HG02759 (cell line): ENCODE results near the gene DUSP12.

Experiments used
- ATAC-seq: cut with Tn5 transposase; IDR thresholded peaks from one replicate; pipeline ENCODE4 v1.9.1; 2021; ENCODE audit warnings: mild to moderate bottlenecking, moderate library complexity; ENCODE audit not compliant: unreplicated experiment

The DUSP12 gene

DNA sequence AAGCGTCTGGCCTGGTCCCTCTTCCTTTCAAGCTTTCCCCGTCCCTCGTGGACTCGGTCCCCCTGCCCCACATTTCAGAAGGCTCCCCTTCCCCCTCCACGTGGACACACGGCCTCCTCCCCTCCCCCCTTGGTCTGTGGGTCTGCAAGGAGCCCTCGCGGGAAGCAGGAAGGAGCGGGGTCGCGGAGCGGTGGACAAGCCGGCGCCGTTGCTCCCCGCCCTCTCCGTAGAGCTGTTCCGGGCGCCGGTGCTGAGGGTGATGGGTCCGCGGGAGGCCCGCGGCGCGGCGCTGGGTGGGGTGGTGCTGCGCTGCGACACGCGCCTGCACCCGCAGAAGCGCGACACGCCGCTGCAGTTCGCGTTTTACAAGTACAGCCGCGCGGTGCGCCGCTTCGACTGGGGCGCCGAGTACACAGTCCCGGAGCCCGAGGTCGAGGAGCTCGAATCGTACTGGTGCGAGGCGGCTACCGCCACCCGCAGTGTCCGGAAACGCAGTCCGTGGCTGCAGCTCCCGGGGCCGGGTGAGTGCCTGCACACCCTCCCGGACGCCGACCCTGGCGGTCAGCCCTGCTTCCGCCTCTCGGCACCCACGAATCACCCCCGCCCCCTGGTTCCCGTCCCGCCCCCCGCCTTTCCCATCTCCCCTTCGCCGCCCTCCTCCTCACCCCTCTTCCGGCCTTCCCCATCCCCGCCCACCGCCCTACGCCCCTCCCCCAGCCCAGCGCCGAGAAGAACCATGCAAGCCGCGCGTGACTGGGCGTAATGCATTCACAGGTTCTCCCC is 22.9 kb upstream of the DUSP12 start:
- peak; percentile 63 for ATAC-seq

- ATAC-seq = peak; percentile 14
Observed at GRCh38 chr1:161727256-161727924, 22.2 kb upstream of the DUSP12 start.

DNA sequence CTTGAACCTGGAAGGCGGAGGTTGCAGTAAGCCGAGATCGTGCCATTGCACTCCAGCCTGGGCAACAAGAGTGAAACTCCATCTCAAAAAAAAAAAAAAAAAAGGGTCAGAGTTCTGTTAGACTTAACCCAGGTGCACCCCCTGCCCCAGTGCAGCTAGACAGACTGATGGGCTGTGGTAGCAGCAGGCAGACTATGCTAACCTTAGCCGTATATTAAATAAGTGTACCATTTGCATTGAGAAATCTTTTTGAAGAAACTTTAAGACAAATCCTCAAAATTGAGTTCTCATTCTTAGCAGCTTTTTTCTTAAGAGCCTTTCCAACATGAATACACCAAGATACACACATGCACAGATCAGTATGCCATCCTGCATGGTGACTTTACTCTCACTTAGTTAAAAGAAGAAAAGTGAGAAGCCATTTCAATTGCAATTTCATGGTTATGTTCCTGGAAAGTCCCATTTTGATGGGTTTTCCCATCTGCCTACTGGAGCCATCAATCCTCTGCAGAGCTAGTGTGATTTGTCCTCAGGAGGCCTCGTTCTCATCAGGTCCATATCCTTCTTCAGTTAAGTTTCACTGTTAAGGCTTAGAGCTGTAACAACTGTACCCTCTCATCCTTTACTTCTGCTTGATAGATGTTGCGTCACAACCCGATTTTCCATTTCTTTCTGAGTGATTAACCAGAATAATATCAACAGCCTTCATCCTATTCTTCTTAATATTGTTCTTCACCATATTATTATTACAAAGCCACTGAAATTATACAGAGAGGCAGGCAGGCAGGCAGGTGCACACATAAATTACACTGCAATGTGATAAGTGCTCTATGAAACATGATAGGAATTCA is 21.0 kb upstream of the DUSP12 start:
- ATAC-seq = no peak

DNA sequence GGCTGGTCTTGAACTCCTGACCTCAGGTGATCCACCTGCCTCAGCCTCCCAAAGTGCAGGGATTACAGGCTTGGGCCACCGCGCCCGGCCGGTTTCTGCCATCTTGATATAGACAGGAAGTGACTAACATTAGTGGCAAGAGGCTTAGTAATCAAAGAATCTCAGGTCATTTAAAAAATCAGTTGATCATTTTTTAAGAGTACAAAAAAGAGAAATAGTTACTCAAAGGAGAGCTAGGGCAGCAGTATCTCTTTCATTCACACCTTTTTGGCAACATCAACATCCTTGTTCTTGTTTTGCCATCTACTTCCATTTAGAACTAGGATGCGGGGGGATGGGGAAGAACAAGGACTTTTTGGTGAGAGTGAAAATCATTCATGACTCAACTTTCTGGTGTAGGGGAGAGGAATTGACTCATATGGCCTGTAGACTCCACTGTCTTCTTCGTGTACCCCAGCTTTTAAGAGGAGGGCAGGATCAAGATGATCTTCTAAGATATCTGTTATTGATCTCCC is 19.5 kb upstream of the DUSP12 start:
- no peak for ATAC-seq

DNA sequence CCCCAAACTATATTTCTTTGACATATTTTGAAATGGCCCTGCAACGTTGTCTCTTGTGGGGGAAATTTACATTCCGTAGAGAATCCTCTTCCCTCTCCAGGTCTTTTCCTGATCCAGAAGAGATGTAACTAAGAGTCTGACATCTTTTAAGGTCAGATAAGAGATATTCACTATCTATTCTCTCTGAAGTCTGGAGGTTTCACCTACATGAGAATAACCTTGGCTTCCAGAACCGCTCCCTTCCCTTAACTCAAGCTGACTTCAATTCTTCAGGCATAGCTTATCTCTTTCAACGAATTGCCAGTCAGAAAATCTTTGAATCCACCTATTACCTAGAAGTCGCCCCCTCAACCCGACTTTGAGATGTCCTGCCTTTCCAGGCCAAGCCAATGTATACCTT is 18.3 kb upstream of the DUSP12 start:
- no peak for ATAC-seq

- no peak for ATAC-seq
Observed at GRCh38 chr1:161731981-161732718, 17.4 kb upstream of the DUSP12 start.

- ATAC-seq = no peak
Observed at GRCh38 chr1:161733526-161733925, 16.1 kb upstream of the DUSP12 start.

DNA sequence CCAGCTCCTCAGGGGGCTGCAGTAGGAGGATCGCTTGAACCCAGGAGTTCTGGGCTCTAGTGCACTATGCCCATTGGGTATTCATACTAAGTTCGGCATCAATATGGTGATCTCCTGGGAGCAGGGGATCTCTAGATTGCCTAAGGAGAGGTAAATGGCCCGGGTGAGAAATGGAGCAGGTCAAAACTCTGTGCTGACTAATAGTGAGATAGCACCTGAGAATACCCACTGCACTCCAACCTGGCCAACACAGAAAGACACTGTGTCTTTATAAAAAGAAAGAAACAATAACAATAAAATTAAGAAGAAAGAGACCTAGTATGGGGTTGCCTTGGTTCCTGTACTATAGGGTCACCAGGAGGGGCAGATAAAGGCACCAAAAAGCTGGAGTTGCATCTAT is 13.7 kb upstream of the DUSP12 start:
- no peak for ATAC-seq

DNA sequence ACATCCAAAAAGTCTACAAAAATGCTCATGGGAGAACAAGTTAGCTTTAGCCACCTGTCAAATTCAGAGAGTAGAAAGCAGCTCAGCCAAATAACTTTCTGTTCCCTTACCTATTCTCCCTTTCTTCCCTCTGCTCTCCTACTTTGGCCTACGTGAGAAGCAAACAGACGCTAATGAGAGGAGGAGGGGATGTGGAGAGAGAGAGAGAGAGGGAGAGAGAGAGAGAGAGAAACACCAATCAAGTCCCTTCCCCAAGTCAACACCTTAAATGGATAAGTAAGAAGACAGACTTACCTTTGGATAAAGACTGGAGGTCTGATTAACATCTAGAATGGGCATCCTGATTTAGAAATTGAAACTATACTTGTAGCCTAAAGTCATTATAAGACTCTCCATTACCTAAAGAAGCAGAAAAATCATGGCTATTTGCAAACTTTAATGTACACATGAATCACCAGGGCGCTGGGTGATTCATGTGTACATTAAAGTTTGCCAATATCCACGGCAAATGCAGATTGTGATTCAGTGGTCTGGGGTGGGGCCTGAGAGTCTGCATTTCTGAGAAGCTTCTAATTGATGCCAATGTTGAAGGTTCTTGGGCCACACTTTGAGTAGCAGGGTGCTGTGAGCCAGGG is 13.1 kb upstream of the DUSP12 start:
- no peak for ATAC-seq

- no peak for ATAC-seq
Observed at GRCh38 chr1:161737625-161738024, 12.0 kb upstream of the DUSP12 start.

GRCh38 chr1:161738627-161739287 is 10.8 kb upstream of the DUSP12 start:
- ATAC-seq = peak; percentile 75

GRCh38 chr1:161739865-161740566 is 9.6 kb upstream of the DUSP12 start:
- ATAC-seq = no peak

DNA sequence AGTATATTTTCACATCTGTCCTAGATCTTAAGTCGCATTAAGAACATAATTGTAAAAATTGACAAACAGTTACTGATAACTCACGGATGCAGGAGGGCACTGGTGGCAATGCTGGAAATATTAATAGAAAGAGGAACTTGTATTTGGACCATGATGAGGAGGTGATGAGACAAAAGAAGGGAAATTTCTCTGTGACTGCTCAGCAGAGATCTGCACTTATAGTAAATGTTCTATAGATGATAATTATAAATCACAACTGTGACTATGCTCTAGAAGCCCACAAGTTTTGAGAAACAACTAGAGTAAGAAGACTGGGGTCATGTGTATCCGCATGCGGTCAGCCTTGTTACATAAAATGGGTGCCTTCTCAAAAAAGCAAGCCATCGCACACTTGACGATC is 8.7 kb upstream of the DUSP12 start:
- no peak for ATAC-seq

DNA sequence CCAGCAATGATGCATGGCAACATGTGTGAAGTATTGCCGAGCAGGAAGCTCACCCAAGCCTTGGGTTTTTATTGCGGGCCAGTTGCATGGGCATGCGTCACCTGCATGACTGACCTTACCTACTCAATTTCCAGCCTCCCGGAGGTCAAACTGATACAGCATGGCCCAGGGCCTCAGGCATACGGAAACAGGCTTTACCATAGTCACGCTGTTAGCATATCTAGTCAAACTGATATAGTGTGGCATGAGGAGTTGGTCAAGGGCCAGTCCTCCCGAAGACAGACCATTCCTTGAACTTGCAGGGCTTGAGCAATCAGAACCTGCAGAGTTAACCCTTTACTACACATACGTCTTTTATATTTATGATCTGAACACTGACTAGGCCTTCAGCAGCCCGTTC is 6.4 kb upstream of the DUSP12 start:
- no peak for ATAC-seq

DNA sequence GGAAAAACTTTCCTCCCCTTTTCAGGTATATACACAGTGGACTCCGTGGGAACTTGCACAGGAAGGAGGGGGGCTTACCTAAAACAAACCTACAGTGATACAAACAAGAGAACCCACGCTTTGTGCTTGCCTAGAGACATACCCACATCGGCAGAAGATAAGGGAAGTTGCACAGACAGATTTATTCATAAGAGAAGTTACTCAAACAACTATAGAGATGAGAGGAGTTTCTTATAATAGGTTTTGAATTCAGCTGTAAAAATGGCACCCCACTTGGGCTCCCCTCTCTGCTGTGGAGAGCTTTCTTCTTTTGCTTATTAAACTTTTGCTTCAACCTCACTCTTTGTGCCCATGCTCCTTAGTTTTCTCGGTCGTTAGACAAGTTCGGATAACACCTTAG is 1.8 kb upstream of the DUSP12 start:
- no peak for ATAC-seq

DNA sequence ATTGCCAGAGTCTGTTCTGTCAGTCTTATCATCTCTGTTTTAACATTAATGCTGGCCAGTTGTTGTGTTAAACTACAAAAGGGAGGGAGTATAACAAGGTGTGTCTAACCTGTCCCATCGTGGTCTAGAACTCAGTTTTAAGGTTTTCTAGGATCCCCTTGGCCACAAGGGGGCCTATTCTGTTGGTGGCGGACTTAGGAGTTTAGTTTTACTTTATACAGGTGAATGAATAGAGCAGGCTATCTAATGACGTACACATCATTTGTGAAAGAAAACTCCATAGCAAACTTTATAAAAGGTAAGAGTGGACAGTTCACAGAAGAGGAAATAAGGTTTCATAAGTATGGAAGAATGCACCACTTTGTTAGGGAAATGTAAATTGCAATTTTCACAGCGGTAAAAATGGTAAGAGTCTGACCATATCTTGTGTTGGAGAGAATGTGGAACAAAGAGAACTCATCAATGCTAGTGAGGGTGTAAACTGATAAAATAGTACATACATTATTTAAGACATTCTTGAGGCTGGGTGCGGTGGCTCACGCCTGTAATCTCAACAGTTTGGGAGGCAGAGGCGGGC is 14.0 kb downstream of the DUSP12 start:
- peak; percentile 31 for ATAC-seq

GRCh38 chr1:161766102-161766981 is 16.8 kb downstream of the DUSP12 start, which contains the start of gene ATF6:
Gene ATF6, plus strand, starts transcription at chr1:161766320. Its CDS starts 41 bp downstream, at chr1:161766361.
- peak; percentile 77 for ATAC-seq

DNA sequence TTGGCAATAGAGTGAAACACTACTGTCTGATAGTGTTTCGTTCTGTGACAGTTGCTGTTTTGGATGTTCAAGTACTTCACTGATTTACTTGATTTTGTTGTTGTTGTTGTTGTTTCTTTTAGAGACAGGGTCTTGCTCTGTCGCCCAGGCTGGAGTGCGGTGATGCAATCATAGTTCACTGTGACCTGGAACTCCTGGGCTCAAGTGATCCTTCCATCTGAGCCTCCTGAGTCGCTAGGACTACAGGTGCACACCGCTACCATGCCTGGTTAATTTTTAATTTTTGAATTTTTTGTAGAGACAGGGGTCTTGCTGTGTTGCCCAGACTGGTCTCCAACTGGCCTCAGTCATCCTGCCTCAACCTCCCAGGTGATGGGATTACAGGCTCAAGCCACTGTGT is 18.9 kb downstream of the DUSP12 start:
- no peak for ATAC-seq
